GM18868 (cell line): ENCODE results near the gene ZMYND8.

Source experiments
- ATAC-seq: cut with Tn5 transposase; IDR thresholded peaks from one replicate; pipeline ENCODE4 v1.9.1; 2021; ENCODE audit warnings: mild to moderate bottlenecking, moderate library complexity; ENCODE audit not compliant: unreplicated experiment

ZMYND8 gene

DNA sequence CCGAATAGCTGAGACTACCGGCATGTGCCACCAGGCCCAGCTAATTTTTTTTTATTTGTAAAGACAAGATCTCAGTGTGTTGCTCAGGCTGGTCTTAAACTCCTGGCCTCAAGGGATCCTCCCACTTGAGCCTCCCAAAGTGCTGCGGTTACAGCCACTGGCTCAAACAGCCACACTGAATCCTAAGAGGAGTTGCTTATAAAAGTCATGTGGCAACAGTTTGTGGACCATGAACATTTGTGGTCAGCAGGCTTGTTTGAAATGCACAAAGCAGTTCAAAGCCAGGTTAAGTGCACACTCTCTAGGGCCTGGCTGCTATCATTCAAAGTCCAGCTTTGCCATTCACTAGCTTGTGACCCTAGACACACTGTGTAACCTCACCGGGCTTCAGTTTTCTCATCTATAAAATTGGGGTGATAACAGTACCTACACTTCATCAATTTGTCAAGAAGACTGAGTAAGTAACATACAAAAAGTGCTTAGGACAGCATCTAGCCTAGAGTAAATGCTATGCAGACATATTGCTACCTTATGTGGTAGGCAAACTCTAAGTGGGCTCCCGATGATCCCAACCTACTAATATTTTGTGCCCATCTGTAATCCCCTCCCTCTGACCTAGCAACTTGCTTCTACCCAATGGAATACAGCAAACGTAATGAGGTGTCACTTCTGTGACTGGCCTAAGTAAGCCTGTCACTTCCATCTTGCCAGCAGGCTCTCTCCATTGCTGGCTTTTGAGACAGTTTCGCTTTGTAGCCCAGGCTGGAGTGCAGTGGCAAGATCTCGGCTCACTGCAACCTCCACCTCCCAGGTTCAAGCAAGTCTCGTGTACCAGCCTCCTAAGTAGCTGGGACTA lies 122.9 kb downstream of the ZMYND8 start:
- no peak for ATAC-seq

DNA sequence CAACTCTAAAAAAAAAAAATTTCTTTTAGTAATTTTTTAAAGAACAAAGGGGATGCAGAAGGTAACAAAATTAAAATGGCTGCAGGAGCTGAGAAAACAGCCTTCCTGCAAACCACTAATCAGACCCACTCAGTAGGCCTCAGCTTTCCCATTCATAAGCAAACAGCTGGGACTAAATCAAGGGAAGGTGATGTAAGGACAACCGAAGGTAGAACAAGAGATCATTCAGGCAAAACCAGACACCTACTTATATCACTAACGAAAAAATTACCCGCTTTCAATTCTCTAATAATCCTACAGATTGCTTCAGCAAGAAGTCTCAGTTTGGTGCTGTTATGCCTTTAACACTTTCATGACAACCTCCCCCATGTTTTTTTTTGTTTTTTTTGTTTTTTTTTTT lies 124.0 kb downstream of the ZMYND8 start:
- no peak for ATAC-seq

DNA sequence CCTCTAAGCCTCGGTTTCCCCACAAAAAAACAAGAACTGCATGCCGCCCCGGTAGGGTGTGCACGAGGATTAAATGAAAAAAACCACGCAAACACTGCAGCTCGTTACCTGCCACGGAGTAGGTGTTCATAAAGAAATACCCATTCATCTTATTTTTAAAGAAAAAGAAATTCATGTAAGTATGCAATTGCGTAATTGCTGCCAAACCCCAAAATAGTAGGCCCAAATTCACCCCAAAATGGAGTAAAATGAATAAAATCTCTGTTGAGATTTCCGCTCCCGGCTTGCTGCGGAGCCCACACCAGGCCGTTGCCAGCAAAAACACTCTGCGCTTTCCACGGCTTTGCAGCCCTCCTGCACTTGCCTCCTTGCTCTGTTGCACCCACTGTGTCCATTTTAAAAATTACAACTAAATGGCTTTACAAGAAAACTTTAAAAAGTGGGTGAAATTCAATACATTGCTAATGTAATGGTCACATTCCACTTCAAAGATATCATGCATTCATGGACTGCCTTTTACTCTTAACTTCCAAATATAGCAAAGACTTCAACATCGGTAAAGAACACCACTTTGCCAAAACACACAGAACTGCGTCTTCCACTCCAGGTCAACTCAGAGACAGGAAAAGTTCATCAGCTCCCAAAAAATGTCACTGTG lies 125.0 kb downstream of the ZMYND8 start:
- ATAC-seq = no peak

DNA sequence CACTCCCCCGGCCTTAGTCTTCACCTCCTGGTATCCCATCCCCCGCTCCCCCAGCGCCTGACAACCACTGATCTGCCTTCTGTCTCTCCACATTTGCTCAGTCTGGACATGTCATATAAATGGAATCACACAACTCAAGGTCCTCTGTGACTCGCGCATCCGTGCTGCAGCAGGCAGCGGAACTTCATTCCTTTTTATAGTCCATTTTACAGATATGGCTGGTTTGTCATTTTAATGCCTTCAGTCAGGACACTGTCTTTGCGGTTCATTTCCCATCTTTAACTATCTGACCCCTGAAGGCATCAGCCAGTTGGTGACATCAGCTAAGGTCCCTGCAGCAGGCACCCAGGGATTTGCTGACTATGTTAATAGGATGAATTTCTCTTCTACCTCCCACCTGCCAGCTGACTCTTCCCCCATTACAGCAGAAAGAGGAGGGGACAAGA lies 125.7 kb downstream of the ZMYND8 start:
- no peak for ATAC-seq

DNA sequence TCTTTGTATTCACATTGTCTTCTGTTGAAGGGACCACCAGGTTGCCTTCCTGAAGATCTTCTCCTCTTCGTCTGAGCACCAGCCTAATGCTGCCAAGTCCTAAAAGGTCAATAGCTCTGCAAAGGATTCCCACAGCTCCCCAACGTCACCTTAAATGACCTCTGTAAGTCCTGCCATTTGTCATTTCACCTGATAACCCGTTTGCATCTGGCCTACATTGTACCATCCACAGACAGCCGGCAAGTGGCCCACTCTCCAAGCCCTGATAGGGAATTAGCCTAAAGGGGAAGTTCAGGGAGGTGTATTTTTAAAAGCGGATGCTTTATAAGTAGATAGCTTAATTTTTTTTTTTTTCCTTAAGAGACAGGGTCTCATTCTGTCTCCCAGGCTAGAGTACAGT lies 127.8 kb downstream of the ZMYND8 start:
- ATAC-seq = no peak

DNA sequence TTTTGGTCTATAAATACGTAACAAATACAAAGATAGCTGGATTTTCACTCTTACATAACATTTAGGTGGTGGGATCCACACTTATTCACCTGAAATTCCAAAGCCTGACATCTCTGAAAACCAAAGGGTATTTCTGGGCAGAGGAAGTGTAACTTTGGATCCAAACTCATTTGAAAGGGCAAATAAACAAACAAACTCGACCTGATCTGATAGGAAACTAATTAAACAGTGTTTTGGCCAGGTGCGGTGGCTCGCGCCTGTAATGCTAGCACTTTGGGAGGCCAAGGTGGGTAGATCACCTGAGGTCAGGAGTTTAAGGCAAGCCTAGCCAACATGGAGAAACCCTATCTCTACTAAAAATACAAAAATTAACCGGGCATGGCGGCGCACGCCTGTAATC lies 128.9 kb downstream of the ZMYND8 start:
- no peak for ATAC-seq

DNA sequence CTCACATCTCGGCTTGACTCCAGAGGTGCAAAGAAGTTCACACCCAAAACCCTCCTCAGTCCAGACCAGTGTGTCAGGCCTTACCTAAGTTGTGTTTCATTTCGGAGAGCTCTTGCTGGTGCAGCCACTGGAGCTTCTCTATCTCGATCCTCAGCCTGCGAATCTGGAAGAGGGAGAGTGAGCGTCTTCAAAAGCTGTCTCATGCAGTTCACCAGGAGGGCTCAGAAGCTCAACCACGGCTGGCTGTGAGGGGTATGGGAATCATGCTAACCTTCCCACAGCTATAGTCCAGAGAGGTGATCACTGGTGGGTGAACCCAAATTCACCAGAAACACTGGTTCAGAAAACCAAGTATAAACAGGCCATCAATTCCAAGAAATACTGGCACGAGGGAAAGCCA lies 129.4 kb downstream of the ZMYND8 start:
- no peak for ATAC-seq

DNA sequence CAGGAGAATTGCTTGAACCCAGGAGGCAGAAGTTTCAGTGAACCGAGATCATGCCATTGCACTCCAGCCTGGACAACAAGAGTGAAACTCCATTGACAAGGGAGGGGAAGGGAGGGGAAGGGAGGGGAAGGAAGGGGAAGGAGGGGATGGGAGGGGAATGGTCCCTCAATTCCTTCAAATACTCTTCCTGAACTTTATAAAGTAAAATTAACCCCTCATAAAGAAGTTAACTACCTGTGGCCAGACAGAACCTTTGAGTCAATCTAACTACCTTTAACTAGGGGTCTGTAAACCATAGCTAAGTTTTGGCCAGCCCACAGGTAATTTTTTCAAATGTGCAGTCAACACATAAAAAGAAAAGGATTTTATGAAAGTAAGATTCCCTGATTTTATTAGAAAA lies 131.0 kb downstream of the ZMYND8 start:
- no peak for ATAC-seq

DNA sequence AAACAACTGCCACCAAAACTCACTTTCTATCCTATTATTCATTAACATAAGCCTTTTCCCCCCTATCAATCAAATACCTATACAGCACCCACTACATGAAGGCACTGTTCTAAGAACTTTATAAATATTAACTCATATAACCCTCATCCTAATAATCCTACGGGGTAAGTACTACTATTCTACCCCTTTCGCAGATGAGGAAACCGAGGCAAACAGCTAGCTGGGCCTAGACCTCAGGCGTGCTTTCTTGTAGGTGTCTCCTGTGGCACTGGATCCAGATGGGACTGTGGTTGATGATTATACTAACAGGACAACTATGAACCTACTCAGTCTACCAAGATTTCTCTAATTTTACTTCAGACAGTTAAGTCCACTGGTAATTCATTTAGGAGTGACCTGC lies 131.6 kb downstream of the ZMYND8 start:
- ATAC-seq = no peak

DNA sequence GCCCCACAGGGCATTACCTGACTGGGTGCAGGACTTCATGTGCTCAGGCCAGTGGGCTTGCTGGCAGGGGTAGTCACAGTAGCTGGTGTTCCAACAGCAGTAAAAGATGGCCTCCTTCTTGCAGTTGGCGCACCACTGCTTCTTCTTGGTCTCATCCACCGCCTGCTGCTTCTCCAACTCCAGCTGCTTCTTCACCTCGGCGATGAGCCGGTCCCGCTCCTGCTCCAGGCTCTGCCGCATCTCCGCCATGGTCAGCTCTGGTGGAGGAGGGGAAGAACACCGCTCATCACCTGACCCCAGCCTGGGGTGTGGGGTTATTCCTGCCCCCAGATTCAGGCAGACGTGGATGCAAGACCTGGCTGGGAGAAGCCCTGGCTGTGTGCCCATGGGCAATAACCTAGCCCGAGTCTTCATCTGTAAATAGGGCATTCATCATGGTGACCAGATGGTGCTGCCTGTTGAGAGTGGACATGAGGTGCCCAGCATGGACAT lies 132.2 kb downstream of the ZMYND8 start:
- ATAC-seq = no peak

DNA sequence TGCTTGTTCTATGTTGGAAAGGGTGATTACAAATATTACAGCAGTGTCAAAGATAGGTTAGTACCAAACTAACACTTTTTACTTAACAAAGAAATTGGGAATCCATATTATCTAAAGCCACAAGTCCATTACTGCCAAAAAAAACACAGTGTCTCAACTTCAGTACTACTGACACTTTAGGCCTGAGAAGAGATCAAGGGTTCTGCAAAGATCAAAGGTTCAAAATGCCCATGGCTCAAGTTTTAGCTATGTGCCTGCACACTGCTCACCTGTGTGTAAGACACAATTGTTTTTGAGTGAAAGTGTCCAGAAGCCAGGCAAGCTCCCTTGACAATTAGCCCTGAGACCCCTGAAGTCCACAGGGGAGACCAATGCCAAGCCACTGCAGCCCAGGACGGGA lies 132.6 kb downstream of the ZMYND8 start:
- no peak for ATAC-seq

DNA sequence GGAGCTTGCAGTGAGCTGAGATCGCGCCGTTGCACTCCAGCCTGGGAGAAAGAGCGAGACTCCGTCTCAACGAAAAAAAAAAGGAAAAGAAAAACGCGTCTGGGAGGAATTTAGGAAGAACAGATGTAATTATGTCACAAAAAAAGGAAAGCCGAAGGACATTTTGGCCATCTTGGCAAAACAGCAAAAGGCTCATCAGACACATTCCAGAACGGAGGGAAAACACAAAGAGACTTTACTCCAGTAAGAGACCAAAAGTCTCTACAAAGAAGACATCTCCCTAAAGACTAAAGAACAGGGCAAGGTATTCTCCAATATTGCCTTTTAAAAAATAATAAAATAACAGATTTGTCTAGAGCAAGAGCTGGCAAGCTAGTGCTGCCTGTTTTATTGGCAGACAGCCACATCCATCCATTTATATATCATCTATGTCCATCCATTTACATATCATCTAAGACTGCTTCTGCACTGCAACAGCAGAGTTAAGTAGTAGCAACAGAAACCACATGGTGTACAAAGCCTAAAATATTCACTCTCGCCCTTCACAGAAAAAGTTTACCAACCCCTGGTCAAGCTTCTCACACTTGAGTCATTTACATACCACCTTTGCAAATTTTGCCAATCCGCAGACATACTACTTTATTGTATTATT lies 133.9 kb downstream of the ZMYND8 start:
- ATAC-seq = no peak

DNA sequence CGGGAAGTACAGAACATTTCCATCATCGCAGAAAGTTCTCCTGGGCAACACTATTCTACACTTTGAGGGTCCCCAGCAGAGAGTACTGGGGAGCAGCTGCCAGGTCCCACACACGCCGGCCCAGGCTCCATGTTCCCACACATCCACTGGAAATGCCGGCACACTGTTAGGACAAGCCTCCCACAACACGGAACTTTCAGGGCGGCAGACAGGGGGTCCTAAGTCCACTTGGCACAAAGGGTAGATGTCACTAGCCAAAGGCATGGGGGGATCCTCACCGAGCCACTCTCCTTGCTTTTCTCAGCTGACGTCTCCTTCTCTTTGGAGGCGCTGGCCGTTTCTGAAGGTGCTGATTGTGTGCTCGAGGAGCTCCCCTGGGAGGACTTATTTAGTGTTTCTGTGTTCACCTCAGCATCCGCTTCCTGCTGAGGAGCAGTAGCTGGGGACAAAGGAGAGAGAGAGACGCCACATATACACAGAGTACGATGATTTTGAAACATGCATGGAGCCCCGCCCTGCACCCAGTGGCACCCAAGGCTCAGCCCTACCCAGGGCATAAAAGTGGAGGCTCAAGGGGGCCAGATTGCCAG lies 135.4 kb downstream of the ZMYND8 start:
- no peak for ATAC-seq

DNA sequence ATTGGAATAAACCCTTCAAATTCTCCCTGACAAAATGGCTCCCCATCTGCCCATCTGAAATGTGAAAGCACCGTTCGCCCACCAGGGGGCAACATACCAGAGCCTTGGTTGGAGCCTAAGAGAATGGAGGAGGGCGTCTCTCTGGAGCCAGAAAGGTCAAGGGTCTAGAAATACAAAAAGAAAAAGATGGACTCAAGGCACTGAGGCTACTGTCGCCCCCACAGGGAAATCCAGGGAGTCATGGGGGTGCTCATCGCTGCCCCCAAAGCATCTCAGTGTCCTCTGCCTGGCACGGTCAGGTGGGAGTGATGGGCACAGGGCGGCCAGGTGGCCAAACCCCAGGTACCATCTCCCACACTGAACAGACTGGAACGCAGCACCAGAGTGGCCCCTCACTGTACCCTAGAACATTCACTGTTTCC lies 136.3 kb downstream of the ZMYND8 start:
- no peak for ATAC-seq

DNA sequence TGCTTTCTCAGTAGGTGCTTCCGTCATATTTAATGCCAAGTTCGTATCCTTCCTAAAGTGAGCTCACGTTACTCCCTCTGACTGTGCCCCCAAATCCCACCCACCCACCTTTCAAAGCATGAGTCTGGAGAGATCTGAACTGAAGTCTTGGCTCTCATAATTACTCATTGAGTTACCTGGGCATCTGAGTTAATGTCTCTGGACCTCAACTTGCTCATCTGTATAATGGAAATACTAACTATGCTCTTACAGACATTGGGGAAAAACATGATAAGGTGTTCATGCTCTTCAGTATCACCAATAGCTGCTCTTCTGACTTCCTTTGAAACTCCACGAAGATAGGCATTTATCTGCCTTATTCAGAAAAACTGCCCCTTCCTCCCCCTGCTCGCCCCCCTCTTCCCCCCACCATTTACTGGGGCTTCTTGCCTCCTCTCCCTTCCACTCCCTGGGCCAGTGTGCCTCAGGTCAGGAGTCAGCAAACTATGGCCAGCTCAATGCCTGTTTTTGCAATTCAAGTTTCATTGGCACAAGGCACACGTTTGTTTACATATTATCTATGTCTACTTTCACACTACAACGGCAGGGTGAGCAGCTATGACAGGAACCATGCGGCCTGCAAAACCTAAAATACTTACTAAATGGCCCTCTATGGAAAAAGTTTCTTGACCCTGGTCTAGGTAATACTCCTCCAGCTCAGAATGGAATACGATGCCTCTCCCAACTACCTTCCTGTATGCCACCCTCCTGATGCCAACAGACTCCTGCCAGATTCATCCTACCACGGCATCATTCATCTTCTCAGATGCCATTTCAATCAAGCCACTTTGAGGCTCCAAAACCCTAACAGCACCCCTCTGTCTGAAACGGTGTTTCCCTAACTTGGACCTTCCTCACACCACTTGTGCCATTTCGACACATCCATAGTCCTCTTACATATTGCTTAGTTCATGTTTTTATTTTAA lies 138.7 kb downstream of the ZMYND8 start:
- ATAC-seq = no peak

DNA sequence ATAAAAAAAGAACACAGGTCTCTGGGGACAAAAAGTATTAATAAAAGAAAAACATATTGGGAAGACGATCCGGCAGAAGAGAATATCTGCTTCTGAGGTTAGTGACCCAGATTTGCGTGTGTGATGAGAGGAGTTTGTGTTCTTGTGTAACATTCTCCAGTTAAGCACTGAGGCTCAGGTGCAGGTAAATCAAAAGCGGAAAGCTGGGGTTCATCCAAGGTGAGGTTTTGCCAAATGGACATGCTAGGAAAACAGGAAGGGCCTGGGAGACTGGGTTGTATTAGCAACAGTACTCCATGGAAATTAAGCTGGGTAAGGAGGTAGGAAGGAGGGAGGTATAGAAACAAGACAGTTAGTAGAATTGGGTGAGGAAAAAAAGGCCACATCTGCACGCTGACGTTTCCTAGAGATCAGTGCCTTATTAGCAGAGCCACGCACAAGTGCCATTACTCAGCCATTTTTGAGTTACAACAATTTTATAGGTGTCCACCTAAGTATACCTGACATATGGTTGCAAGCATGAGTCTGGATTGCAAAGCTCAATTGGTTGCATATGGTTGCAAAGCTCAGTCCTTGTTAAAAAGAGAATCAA lies 139.6 kb downstream of the ZMYND8 start:
- ATAC-seq = no peak

DNA sequence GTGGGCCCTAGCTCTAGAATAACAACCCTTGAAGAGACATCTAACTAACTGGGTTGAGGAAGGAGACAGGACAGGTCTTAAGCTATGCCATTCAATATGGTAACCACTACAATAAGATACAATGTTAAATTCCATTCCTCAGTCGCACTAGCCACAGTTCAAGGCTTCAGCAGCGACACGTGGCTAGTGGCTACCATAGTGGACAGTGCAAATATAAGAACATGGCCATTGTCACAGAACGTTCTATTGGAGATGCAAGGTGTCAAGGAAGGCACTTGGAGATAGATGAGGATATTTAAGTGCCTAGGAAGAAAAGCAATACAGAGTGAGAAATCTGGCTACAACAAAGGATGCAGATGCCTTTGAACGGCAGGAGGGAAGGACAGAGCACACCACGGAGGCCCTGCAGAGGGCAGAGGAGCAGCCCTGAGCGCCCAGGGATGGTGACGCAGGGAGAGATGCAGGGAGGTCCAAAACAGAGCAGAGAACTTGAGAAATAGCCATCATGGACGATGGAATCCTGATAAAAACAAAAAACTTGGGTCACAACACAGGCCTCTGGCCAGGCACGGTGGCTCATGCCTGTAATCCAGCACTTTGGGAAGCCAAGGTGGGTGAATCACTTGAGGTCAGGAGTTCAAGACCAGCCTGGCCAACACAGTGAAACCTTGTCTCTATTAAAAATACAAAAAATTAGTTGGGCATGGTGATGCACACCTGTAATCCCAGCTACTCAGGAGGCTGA lies 140.7 kb downstream of the ZMYND8 start:
- no peak for ATAC-seq

DNA sequence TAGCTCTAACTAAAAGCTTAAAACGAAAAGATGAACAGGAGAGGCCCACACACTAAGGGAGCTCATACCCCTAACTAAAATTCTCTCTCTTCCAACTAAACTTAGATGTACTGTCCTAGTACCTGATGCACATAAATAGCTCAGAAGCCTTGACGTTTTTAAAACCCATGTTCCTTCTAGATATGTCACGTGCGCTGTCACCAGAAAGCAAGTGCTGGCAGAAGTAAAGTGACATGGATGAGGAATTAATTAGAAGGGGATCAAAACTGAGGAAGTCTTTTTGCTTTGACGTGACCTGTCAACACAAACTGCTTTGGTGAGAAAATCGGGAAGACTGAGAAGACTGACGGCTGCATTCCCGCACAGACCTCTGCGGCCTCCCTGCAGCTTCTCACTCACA lies 142.5 kb downstream of the ZMYND8 start:
- ATAC-seq = no peak

DNA sequence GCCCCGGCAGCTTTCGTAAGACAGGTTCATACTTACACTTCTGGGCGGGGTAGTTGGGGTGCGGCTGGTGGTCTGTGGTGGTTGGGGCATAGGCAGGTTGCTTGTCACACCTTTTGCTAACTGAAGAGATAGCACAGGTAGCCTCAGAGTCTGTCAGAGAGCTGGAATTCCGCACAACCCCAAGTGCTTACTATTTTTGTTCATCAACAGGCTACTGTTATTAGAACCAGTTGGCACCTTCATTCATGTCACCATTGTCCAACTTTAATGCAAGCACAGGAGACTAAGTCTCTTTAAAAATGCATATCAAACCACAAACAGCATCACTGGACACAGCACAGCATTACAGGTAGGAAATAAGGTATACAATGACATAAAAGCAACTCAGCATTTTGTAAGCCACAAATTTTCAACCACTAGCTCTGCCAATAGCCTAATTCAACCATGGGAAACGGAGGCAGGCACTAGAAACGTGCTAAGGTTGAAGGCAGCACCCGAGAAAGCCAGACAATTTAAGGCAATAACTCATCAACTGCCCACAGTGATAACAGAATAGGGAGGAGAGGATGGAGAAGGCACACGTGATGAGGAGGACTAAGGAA lies 143.8 kb downstream of the ZMYND8 start:
- no peak for ATAC-seq
